Measurements from ENCODE around the gene PRDM1.
"Not testable (repeated sequence)": the region's sequence is repeated elsewhere in the genome, so short reads cannot be mapped to it uniquely, and the experiment has no call there.

Gene PRDM1

GRCh38 chr6:106141441-106142237, 55.5 kb downstream of the PRDM1 start:
- Histone ChIP-seq H3K9me3 (ENCODE audit: control insufficient read depth in 2 of 2, low read length in 2 of 2) (no peaks in the 10 kb centered on the region), H3K27me3 (ENCODE audit: control insufficient read depth in 1 of 2, insufficient read depth in 2 of 2, low read length in 2 of 2) (peaks cover 0 to 3% of the 10 kb centered on the region in 2 donors), H3K27ac (ENCODE audit: low read length) (no peak overlapping the region), H3K4me3 (ENCODE audit: low read length in 2 of 2) (no peak overlapping the region), H3K4me1 (ENCODE audit: control insufficient read depth, insufficient read depth, low read length) (no peaks in the 10 kb centered on the region), H3K36me3 (ENCODE audit: control insufficient read depth in 2 of 2, insufficient read depth in 2 of 2, low read length in 2 of 2) (no peaks in the 10 kb centered on the region), H3K9ac (ENCODE audit: low read length in 2 of 2) (no peak overlapping the region)

GRCh38 chr6:106142876-106143431, 56.8 kb downstream of the PRDM1 start:
- no peak overlapping the region for H3K9ac ChIP-seq (ENCODE audit: low read length in 2 of 2)
- no peaks in the 10 kb centered on the region for H3K9me3 ChIP-seq (ENCODE audit: control insufficient read depth in 2 of 2, low read length in 2 of 2)
- H3K27ac ChIP-seq (ENCODE audit: low read length), result no peak overlapping the region
- peaks cover 0 to 3% of the 10 kb centered on the region in 2 donors for H3K27me3 ChIP-seq (ENCODE audit: control insufficient read depth in 1 of 2, insufficient read depth in 2 of 2, low read length in 2 of 2)
- no peak overlapping the region for H3K4me3 ChIP-seq (ENCODE audit: low read length in 2 of 2)
- H3K4me1 ChIP-seq (ENCODE audit: control insufficient read depth, insufficient read depth, low read length), result no peaks in the 10 kb centered on the region
- H3K36me3 ChIP-seq (ENCODE audit: control insufficient read depth in 2 of 2, insufficient read depth in 2 of 2, low read length in 2 of 2), result no peaks in the 10 kb centered on the region

- Histone ChIP-seq H3K4me3 (ENCODE audit: low read length in 2 of 2) (no peak overlapping the region), H3K27me3 (ENCODE audit: control insufficient read depth in 1 of 2, insufficient read depth in 2 of 2, low read length in 2 of 2) (peaks cover 0 to 3% of the 10 kb centered on the region in 2 donors), H3K4me1 (ENCODE audit: control insufficient read depth, insufficient read depth, low read length) (no peaks in the 10 kb centered on the region), H3K9me3 (ENCODE audit: control insufficient read depth in 2 of 2, low read length in 2 of 2) (no peaks in the 10 kb centered on the region), H3K36me3 (ENCODE audit: control insufficient read depth in 2 of 2, insufficient read depth in 2 of 2, low read length in 2 of 2) (no peaks in the 10 kb centered on the region), H3K9ac (ENCODE audit: low read length in 2 of 2) (no peak overlapping the region), H3K27ac (ENCODE audit: low read length) (no peak overlapping the region)
Measured at GRCh38 chr6:106143665-106144064, 57.5 kb downstream of the PRDM1 start.

GRCh38 chr6:106145144-106145543, 59.0 kb downstream of the PRDM1 start:
- H3K27me3 ChIP-seq (ENCODE audit: control insufficient read depth in 1 of 2, insufficient read depth in 2 of 2, low read length in 2 of 2), result peaks cover 0 to 3% of the 10 kb centered on the region in 2 donors
- no peak overlapping the region for H3K27ac ChIP-seq (ENCODE audit: low read length)
- H3K9ac ChIP-seq (ENCODE audit: low read length in 2 of 2), result no peak overlapping the region

DNA sequence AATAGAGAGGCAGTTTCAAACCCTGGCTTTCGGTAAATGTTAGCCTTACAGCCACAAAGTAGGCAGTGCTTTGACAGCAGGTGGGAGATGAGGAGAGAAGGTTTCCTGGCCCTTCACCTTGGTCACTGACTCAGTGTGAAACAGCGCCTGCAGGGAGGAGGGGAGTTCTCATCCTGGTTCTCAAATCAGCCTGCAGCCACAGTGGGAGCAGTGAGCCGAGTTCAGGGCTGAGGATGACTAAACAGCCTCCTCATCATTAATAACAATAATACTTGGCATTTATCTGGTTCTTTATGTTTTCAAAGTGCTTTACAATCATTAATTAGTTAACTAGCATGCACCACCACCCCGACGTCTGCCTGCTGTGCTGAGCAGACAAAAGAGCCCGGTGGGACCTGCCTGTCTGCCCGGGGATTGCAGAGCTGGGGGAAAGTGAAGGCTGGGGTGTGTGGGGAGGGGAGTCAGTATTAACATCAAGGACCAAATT, 59.6 kb downstream of the PRDM1 start:
- Histone ChIP-seq H3K27me3 (ENCODE audit: control insufficient read depth in 1 of 2, insufficient read depth in 2 of 2, low read length in 2 of 2) (peaks cover 0 to 3% of the 10 kb centered on the region in 2 donors), H3K36me3 (ENCODE audit: control insufficient read depth in 2 of 2, insufficient read depth in 2 of 2, low read length in 2 of 2) (no peaks in the 10 kb centered on the region), H3K4me3 (ENCODE audit: low read length in 2 of 2) (no peak overlapping the region), H3K4me1 (ENCODE audit: control insufficient read depth, insufficient read depth, low read length) (no peaks in the 10 kb centered on the region), H3K9me3 (ENCODE audit: control insufficient read depth in 2 of 2, low read length in 2 of 2) (no peaks in the 10 kb centered on the region), H3K9ac (ENCODE audit: low read length in 2 of 2) (no peak overlapping the region), H3K27ac (ENCODE audit: low read length) (no peak overlapping the region)

More at GRCh38 chr6:106145144-106145543, 59.0 kb downstream of the PRDM1 start:
- Histone ChIP-seq H3K4me3 (ENCODE audit: low read length in 2 of 2) (no peak overlapping the region), H3K4me1 (ENCODE audit: control insufficient read depth, insufficient read depth, low read length) (no peaks in the 10 kb centered on the region), H3K36me3 (ENCODE audit: control insufficient read depth in 2 of 2, insufficient read depth in 2 of 2, low read length in 2 of 2) (no peaks in the 10 kb centered on the region), H3K9me3 (ENCODE audit: control insufficient read depth in 2 of 2, low read length in 2 of 2) (no peaks in the 10 kb centered on the region)

DNA sequence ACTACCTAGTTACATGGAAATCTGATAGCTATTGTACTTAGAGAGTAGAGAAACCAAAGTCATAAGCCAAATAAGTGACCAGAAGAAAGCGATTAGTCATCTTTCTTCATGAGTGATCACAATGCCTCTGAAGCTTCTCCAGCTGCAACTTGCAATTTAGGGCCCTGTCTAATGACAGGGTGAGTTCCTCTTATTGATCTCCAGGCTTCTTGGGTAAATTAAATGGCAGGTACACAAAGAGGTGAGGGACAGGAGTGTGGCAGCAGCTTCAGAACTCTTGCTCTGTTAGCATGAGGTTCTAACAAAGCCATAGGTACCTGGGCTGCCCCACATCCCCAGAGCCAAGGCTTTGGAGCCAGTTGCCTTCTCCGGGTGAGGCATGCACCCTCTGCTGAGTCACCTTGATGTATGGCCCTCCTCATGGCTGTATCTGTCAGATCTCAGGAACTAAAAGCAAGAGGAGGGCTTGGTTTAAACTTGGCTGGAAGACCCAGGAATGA, 60.8 kb downstream of the PRDM1 start:
- H3K36me3 ChIP-seq (ENCODE audit: control insufficient read depth in 2 of 2, insufficient read depth in 2 of 2, low read length in 2 of 2), result no peaks in the 10 kb centered on the region
- H3K27ac ChIP-seq (ENCODE audit: low read length), result no peak overlapping the region
- no peaks in the 10 kb centered on the region for H3K4me1 ChIP-seq (ENCODE audit: control insufficient read depth, insufficient read depth, low read length)
- H3K27me3 ChIP-seq (ENCODE audit: control insufficient read depth in 1 of 2, insufficient read depth in 2 of 2, low read length in 2 of 2), result peaks cover 0 to 3% of the 10 kb centered on the region in 2 donors
- no peaks in the 10 kb centered on the region for H3K9me3 ChIP-seq (ENCODE audit: control insufficient read depth in 2 of 2, low read length in 2 of 2)
- H3K9ac ChIP-seq (ENCODE audit: low read length in 2 of 2), result no peak overlapping the region
- no peak overlapping the region for H3K4me3 ChIP-seq (ENCODE audit: low read length in 2 of 2)

DNA sequence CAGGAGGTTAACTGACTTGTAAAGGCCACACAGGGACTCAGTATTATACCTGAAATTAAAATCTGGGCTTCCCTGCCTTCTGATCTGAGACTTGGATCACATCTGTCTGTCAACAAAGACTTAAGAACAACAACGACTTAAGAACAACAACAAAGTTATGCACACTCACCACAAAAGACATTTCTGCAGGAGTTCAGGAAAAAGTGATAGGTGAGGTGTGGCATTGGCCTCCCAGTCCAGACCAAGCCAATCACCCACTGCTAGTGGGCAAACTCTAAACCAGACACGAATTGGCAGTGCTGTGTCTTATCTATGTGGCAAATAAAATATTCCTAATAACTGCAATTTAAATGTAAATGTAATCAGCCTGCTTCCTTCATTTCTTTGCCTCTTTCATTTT, 61.3 kb downstream of the PRDM1 start:
- no peak overlapping the region for H3K27ac ChIP-seq (ENCODE audit: low read length)
- H3K9me3 ChIP-seq (ENCODE audit: control insufficient read depth in 2 of 2, low read length in 2 of 2), result no peaks in the 10 kb centered on the region
- H3K9ac ChIP-seq (ENCODE audit: low read length in 2 of 2), result no peak overlapping the region
- H3K4me3 ChIP-seq (ENCODE audit: low read length in 2 of 2), result no peak overlapping the region
- H3K27me3 ChIP-seq (ENCODE audit: control insufficient read depth in 1 of 2, insufficient read depth in 2 of 2, low read length in 2 of 2), result peaks cover 0 to 3% of the 10 kb centered on the region in 2 donors
- no peaks in the 10 kb centered on the region for H3K36me3 ChIP-seq (ENCODE audit: control insufficient read depth in 2 of 2, insufficient read depth in 2 of 2, low read length in 2 of 2)
- no peaks in the 10 kb centered on the region for H3K4me1 ChIP-seq (ENCODE audit: control insufficient read depth, insufficient read depth, low read length)

- no peak overlapping the region for H3K4me3 ChIP-seq (ENCODE audit: low read length in 2 of 2)
- H3K27ac ChIP-seq (ENCODE audit: low read length), result no peak overlapping the region
- no peaks in the 10 kb centered on the region for H3K36me3 ChIP-seq (ENCODE audit: control insufficient read depth in 2 of 2, insufficient read depth in 2 of 2, low read length in 2 of 2)
Measured at GRCh38 chr6:106149472-106150069, 63.4 kb downstream of the PRDM1 start.

DNA sequence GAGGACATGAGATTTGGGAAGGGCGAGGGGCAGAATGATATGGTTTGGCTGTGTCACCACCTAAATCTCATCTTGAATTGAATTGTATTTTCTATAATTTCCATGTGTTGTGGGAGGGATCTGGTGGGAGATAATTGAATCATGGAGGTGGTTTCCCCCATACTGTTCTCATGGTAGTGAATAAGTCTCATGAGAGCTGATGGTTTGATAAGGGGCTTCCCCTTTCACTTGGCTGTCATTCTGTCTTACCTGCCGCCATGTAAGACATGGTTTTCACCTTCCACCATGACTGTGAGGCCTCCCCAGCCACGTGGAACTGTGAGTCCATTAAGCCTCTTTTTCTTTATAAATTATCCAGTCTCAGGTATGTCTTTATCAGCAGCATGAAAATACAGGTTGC, 66.3 kb downstream of the PRDM1 start:
- H3K4me1 ChIP-seq (ENCODE audit: control insufficient read depth, insufficient read depth, low read length); H3K36me3 ChIP-seq (ENCODE audit: control insufficient read depth in 2 of 2, insufficient read depth in 2 of 2, low read length in 2 of 2); H3K27me3 ChIP-seq (ENCODE audit: control insufficient read depth in 1 of 2, insufficient read depth in 2 of 2, low read length in 2 of 2); H3K27ac ChIP-seq (ENCODE audit: low read length); H3K9me3 ChIP-seq (ENCODE audit: control insufficient read depth in 2 of 2, low read length in 2 of 2); H3K4me3 ChIP-seq (ENCODE audit: low read length in 2 of 2); H3K9ac ChIP-seq (ENCODE audit: low read length in 2 of 2): not testable (repeated sequence)

More at GRCh38 chr6:106149472-106150069, 63.4 kb downstream of the PRDM1 start:
- H3K9me3 ChIP-seq (ENCODE audit: control insufficient read depth in 2 of 2, low read length in 2 of 2), result no peaks in the 10 kb centered on the region
- H3K27me3 ChIP-seq (ENCODE audit: control insufficient read depth in 1 of 2, insufficient read depth in 2 of 2, low read length in 2 of 2), result peaks cover 0 to 3% of the 10 kb centered on the region in 2 donors
- H3K9ac ChIP-seq (ENCODE audit: low read length in 2 of 2), result no peak overlapping the region
- no peaks in the 10 kb centered on the region for H3K4me1 ChIP-seq (ENCODE audit: control insufficient read depth, insufficient read depth, low read length)

DNA sequence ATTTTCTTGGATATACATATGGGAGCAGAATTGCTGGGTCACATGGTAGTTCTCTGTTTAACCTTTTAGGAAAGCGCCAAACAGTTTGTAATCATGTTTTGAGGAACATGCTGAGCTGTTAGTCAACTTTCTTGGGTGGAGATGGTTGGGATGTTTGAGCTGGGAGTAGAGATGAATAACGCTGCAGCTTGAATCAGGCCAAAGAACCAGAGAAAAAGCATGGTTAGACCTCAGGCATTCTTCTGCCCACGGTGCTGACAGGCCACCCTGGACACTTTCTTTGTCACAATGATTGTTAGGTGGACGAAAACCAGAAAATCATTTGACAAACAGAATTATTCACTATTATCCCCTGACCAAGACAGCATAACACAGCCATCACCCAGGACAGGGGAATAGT, 66.8 kb downstream of the PRDM1 start:
- Histone ChIP-seq H3K36me3 (ENCODE audit: control insufficient read depth in 2 of 2, insufficient read depth in 2 of 2, low read length in 2 of 2) (no peaks in the 10 kb centered on the region), H3K27ac (ENCODE audit: low read length) (no peak overlapping the region), H3K9me3 (ENCODE audit: control insufficient read depth in 2 of 2, low read length in 2 of 2) (no peaks in the 10 kb centered on the region), H3K4me1 (ENCODE audit: control insufficient read depth, insufficient read depth, low read length) (no peaks in the 10 kb centered on the region), H3K4me3 (ENCODE audit: low read length in 2 of 2) (no peak overlapping the region), H3K9ac (ENCODE audit: low read length in 2 of 2) (no peak overlapping the region), H3K27me3 (ENCODE audit: control insufficient read depth in 1 of 2, insufficient read depth in 2 of 2, low read length in 2 of 2) (no peaks in the 10 kb centered on the region)

Measured in stomach smooth muscle (tissue), 2 donors.